Neural progenitor cell (in vitro differentiated cells): Measurements from ENCODE around the gene MSRB2.

Experiments used
- EZH2 ChIP-seq: fragments of 200-600 bp; sonication (generic); IDR thresholded peaks from 2 replicates; pipeline ENCODE4 v1.6.1; 2017; ENCODE audit warnings: antibody characterized with exemption, mild to moderate bottlenecking, moderate library complexity
- TF ChIP-seq, protein P1 (sequence below): fragments of 200-600 bp; sonication (generic); IDR thresholded peaks from 2 replicates; pipeline ENCODE4 v1.5.1; 2017; ENCODE audit warnings: antibody characterized with exemption, mild to moderate bottlenecking

DNA sequence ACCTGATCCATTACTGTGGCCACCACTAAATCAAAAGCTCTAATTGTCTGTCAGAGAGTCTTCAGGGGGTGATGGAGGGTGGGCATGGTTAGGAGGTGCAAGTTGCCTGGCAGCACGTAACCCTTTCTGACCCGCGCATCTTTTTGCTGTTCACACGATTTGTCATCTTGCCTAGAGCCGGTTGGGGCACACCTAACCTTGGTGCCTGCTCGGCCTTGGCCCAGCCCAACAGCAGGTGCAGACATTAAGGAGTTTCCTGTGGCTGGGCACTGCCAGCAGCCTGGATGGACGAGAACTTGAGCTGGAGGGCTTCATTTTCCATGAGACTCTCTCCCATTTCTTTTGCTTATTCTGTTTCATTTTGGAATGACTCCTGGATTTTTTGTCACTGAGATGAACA lies 55.7 kb downstream of the MSRB2 start:
- TF ChIP-seq, protein P1, sequence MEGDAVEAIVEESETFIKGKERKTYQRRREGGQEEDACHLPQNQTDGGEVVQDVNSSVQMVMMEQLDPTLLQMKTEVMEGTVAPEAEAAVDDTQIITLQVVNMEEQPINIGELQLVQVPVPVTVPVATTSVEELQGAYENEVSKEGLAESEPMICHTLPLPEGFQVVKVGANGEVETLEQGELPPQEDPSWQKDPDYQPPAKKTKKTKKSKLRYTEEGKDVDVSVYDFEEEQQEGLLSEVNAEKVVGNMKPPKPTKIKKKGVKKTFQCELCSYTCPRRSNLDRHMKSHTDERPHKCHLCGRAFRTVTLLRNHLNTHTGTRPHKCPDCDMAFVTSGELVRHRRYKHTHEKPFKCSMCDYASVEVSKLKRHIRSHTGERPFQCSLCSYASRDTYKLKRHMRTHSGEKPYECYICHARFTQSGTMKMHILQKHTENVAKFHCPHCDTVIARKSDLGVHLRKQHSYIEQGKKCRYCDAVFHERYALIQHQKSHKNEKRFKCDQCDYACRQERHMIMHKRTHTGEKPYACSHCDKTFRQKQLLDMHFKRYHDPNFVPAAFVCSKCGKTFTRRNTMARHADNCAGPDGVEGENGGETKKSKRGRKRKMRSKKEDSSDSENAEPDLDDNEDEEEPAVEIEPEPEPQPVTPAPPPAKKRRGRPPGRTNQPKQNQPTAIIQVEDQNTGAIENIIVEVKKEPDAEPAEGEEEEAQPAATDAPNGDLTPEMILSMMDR: no peak
- TF ChIP-seq EZH2: no peak
